HG02943 (cell line): ENCODE measurements around the gene ZNF101.
A peak's percentile ranks its signal among the peaks of the same experiment; 100 is the strongest.

Experiments
- ATAC-seq: cut with Tn5 transposase; IDR thresholded peaks from one replicate; pipeline ENCODE4 v1.9.1; 2021; ENCODE audit warnings: mild to moderate bottlenecking, low read depth, moderate library complexity; ENCODE audit not compliant: unreplicated experiment

The ZNF101 gene

GRCh38 chr19:19704836-19705235 lies 36.2 kb downstream of the ZNF101 start:
- no peak for ATAC-seq

- no peak for ATAC-seq
Observed at GRCh38 chr19:19710506-19710905, 41.9 kb downstream of the ZNF101 start.

GRCh38 chr19:19711306-19711933 lies 42.8 kb downstream of the ZNF101 start:
- ATAC-seq, result no peak

GRCh38 chr19:19711934-19712828 lies 43.5 kb downstream of the ZNF101 start:
- ATAC-seq, result no peak

- ATAC-seq, result no peak
Observed at GRCh38 chr19:19719798-19720197, 51.2 kb downstream of the ZNF101 start.

GRCh38 chr19:19721896-19722295 lies 53.3 kb downstream of the ZNF101 start:
- ATAC-seq, result no peak

- ATAC-seq, result peak; percentile 98
Observed at GRCh38 chr19:19732579-19733501, 64.2 kb downstream of the ZNF101 start, which contains the start of gene ZNF14. ZNF14 (minus strand) TSS chr19:19733112; CDS start chr19:19732958, 154 bp downstream.
